ENCODE results near the gene MIF. TPM values are rescaled to one million over a fixed set of nuclear protein-coding genes. Genes with fewer than 3 reads are reported as not detected.
"Not testable (repeated sequence)": the region's sequence is repeated elsewhere in the genome, so short reads cannot be mapped to it uniquely, and the experiment has no call there.

The MIF gene
- 270 TPM for total RNA-seq
- long read RNA-seq, transcript MIF-201 (3 exons, 939 nt), result major isoform, 206 of 209 reads
- long read RNA-seq, partial matches to known transcripts, result 0 of 209 reads
- long read RNA-seq, other reads (novel, unspliced or antisense), result 1 of 209 reads

DNA sequence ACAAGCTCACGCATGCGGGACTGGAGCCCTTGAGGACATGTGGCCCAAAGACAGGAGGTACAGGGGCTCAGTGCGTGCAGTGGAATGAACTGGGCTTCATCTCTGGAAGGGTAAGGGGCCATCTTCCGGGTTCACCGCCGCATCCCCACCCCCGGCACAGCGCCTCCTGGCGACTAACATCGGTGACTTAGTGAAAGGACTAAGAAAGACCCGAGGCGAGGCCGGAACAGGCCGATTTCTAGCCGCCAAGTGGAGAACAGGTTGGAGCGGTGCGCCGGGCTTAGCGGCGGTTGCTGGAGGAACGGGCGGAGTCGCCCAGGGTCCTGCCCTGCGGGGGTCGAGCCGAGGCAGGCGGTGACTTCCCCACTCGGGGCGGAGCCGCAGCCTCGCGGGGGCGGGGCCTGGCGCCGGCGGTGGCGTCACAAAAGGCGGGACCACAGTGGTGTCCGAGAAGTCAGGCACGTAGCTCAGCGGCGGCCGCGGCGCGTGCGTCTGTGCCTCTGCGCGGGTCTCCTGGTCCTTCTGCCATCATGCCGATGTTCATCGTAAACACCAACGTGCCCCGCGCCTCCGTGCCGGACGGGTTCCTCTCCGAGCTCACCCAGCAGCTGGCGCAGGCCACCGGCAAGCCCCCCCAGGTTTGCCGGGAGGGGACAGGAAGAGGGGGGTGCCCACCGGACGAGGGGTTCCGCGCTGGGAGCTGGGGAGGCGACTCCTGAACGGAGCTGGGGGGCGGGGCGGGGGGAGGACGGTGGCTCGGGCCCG is at the start of gene MIF:
Gene MIF, plus strand, starts transcription at position 439 of the 765 bp plus-strand sequence. Its CDS starts 92 bp downstream, at position 531.
- ATAC-seq, result peak; percentile 93
- DNase-seq, result peak; percentile 97
- intact Hi-C loops (cut with micrococcal nuclease), result no loop called here

DNA sequence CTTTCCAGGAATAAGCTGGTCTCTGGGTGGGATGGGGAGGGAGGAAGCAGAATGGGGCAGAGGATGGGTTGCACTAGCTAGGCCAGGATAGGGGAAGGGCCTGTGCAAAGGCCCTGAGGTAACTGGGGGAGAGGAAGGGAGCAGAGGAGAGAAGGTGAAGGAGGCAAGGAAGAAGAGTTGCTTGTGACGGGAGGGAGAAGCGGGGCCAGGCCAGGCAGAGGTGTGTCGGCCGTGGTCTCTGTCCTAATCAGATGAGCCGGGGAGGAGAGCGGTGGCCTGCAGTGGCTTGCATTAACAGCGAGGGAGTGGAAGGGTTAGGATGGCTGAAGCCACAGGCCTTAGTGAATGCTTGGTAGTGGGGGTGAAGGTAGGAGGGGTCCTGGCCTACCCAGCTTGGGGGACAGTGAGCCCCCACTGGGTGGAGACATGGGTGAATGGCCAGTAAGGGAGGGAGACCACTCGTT is 49.4 kb upstream of the MIF start:
- no peak for ATAC-seq

GRCh38 chr22:23845265-23846080 is 48.7 kb upstream of the MIF start:
- intact Hi-C loops (cut with micrococcal nuclease), result loop anchor here (10.0 kb wide), 1 partner anchor 71 kb away; the partner anchor contains the start of gene MMP11
- ATAC-seq, result peak; percentile 1
- DNase-seq, result no peak

More for the DNA sequence above, 49.4 kb upstream of the MIF start:
- DNase-seq, result no peak
- intact Hi-C loops (cut with micrococcal nuclease), result loop anchor here (10.0 kb wide), 1 partner anchor 70 kb away; the partner anchor contains the start of gene MMP11

- ATAC-seq (no peak), DNase-seq (no peak)
- intact Hi-C loops (cut with micrococcal nuclease), result loop anchor here (10.0 kb wide), 1 partner anchor 71 kb away; the partner anchor contains the start of gene MMP11
Observed at GRCh38 chr22:23846081-23846469, 48.1 kb upstream of the MIF start.

DNA sequence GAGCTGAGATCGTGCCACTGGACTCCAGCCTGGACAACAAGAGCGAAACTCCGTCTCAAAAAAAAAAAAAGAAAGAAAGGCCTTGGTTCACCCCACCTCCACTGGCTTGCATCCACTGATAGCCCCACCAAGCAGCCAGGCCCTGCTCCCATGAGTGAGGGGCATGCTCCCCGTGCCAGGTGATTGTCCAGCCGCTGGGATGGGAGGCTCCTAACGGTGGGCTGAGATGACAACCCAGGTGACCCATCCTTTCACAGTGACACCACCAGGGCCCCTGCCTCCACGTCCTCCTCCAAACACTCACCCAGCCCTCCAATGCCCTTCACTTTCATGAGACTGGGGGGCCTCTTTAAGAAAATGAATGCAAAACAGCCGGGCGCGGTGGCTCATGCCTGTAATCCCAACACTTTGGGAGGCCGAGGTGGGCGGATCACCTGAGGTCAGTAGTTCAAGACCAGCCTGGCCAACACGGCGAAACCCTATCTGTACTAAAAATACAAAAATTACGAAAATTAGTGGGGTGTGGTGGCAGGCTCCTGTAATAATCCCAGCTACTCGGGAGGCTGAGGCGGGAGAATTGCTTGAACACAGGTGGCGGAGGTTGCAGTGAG is 46.8 kb upstream of the MIF start:
- intact Hi-C loops (cut with micrococcal nuclease), result loop anchor here (10.0 kb wide), 1 partner anchor 73 kb away; the partner anchor contains the start of gene MMP11
- DNase-seq (no peak), ATAC-seq (no peak)

- intact Hi-C loops (cut with micrococcal nuclease), result loop anchor here (10.0 kb wide), 1 partner anchor 73 kb away; the partner anchor contains the start of gene MMP11
- DNase-seq (no peak), ATAC-seq (no peak)
Observed at GRCh38 chr22:23847991-23848864, 46.0 kb upstream of the MIF start.

DNA sequence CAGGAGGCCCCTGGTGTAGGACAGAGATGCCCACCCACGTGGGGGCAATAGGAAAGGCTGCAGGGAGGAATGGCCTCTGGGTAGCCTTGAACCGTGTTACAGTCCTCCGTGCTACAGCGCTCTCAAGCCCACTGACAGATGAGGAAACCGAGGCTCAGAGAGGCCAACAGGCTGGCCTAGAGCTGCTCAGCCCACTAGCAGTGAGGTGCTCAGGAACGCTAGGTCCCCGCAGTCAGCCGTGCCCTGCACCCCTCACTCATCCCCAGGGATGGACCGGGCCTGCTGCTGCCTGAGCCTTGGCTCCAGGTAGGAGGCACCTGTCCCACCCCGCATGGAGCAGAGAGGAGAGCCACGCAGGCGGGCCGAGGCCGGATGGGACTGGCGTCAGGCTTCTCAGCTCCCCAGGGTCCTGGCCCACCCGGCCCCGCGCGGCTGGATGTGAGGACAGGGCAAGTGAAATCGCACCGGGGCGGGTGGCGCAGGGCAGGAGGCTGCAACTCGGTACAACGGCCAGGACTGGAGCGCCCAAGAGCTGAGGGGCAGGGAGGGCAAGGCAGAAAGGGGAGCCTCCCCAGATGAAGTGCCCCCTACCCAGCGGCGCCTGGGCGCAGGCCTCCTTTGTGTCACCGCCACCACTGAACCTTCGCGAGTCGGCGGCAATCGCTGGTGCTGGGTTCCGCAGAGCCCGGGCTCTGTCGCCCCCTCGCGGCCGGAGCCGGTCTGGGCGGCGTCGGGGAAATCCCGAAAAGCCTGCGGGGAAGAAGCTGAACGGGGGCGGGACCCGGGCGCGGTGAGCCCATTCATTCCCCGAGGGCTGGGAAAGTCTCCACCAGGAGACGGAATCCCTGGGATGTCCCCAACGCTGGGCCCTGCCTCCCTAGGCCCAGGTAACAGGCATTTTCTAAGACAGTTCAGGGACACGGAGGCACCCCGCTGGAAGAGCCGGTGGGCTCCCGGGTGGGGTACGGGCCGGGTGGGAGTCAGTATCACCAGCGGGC is 44.9 kb upstream of the MIF start:
- ATAC-seq, result peak; percentile 53
- DNase-seq, result peak; percentile 91
- intact Hi-C loops (cut with micrococcal nuclease), result loop anchor here (10.0 kb wide), 1 partner anchor 75 kb away; the partner anchor contains the start of gene MMP11

DNA sequence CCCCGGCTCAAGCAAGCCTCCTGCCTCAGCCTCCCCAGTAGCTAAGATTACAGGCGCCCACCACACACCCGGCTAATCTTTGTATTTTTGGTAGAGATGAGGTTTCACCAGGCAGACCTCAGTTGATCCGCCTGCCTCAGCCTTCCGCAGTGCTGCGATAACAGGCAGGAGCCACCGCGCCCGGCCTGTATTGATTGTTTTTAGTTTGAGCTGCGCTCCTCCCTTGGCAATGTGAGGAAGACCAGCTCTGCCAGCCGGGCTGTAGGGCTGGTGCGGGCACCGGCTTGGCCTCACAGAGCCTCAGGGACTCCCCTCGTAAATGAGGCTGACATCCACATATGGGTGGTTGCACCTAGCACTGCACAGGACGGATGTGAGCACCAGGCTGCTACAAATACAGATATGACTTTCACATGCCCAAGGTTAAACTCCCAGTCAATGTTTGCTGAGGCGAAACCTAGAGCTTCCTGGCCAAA is 44.0 kb upstream of the MIF start:
- DNase-seq (no peak), ATAC-seq (no peak)
- intact Hi-C loops (cut with micrococcal nuclease), result no loop called here

GRCh38 chr22:23856721-23857605 is 37.2 kb upstream of the MIF start:
- DNase-seq, result peak; percentile 68

DNA sequence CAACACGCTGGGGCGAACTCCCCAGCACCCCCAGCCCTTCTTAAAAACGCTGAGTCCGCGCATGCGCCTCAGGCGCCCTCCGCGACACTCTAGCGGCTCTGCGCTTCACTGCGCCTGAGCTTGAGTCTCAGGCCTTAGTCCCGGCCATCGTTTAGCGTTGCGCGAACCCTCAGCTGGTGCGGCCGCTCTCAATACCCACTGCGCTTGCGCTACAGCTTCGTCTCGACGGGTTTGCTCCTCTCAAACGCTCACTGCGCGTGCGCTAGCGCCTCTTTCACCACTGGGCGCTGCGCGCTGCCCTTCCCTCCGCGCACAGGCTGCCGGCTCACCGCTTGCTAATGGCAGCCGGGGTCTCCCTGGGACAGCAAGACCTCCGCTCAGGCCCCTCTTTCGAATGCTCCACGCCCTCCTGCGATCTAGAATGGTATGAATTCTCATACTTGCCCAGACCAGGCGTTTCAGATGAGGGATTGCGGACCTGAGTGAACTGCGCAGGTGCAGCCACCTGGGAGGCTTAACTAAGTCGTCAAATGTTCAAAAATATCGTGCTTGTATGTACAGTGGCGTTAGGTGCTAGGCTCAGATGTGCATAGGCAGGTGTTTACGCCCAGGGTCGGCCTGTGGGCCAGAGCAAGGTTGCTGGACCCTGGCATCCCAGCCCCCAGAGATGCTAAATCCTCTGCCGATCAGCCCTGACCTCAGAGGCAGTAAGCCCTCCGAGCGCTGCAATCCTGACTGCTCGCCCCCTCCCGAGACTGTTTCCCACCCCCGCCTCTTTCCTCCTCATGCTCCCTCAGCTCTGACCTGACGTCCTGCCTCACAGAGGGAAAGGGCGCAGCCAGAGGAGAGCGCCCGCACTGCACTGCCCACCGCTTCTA is 36.3 kb upstream of the MIF start, which contains the start of gene SLC2A11:
Gene SLC2A11, plus strand, starts transcription at position 270 of the 878 bp plus-strand sequence. Its CDS starts 125 bp downstream, at position 395.
- peak; percentile 99 for DNase-seq
- peak; percentile 96 for ATAC-seq
- intact Hi-C loops (cut with micrococcal nuclease), result no loop called here

More at GRCh38 chr22:23856721-23857605, 37.2 kb upstream of the MIF start:
- intact Hi-C loops (cut with micrococcal nuclease), result no loop called here
- ATAC-seq, result peak; percentile 62

- intact Hi-C loops (cut with micrococcal nuclease), result no loop called here
- DNase-seq, result no peak
- ATAC-seq, result no peak
Observed at GRCh38 chr22:23858484-23858815, 35.7 kb upstream of the MIF start.

DNA sequence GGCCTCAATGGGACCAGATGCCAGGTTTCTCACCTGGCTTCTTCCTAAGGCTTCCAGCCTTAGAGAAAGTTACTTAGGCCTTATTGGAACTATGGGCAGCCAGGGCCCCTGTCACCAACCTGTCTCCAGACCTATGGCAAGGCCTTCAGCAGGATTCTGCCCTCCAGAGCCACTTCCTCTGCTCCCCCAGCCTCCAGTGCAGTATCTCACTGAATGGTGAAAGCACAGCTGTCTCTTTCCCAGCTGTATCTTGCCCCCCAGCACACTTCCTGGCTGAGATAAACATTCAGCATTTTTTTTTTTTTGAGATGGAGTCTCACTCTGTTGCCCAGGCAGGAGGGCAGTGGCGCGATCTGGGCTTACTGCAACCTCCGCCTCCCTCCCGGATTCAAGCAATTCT is 35.0 kb upstream of the MIF start:
- intact Hi-C loops (cut with micrococcal nuclease), result no loop called here
- ATAC-seq (no peak), DNase-seq (no peak)

DNA sequence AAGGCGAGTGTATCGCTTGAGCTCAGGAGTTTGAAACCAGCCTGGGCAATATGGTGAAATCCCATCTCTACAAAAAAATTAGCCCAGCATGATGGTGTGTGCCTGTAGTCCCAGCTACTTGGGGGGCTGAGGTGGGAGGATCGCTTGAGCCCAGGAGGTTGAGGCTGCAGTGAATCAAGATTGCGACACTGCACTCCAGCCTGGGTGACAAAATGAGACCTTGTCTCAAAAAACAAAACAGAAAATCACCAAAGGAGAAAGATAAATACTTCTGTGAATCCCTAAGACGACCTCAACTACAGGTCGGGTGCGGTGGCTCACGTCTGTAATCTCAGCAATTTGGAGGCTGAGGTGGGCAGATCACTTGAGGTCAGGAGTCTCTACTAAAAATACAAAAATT is 34.0 kb upstream of the MIF start:
- DNase-seq; intact Hi-C loops (cut with micrococcal nuclease); ATAC-seq: not testable (repeated sequence)

DNA sequence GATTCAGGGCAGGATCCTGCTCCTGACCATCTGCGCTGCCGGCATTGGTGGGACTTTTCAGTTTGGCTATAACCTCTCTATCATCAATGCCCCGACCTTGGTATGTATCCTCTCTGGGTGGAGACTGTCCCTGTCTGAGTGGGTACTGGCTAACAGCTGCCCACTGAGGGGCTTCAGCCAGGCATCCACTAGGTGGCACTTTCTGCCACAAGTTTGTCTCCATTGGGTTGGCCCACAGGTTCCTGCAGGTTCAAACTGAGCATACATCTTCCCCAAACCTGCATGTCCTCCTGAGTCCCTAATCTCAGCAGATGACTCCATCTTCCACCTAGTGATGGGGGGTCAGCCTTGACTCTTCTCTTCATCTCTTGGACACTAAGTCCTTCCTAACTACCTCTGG is 32.1 kb upstream of the MIF start:
- no peak for ATAC-seq
- intact Hi-C loops (cut with micrococcal nuclease), result no loop called here
- no peak for DNase-seq
